8988T (cell line): ENCODE measurements around the gene RCAN1.
"Not testable (repeated sequence)": the region's sequence is repeated elsewhere in the genome, so short reads cannot be mapped to it uniquely, and the experiment has no call there.

Experiments used
- DNase-seq: peaks from one replicate; pipeline ENCODE4 v3.0.0; 2011

Gene RCAN1

GRCh38 chr21:34621434-34622350 lies 6.8 kb upstream of the RCAN1 start:
- no peak for DNase-seq

- no peak for DNase-seq
Measured at GRCh38 chr21:34619841-34620665, 5.1 kb upstream of the RCAN1 start.

DNA sequence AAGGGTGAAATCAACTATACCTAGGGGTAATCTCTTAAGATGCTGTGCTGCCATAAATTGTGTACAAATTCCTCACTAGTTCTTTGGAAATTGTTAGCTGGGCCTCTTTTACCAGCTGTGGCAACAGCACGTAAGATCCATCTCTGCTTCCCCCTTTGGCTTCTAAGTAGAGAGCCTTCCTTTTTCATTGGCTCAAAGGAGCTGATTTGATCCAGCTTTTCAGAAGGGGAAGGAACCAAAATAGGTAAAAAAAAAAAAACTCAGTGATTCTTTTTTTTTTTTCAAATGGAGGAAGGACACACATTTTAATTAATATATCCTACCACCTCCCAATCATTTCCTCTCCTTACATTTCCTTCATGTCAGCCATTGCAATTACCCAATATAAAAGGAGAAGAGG lies 4.0 kb upstream of the RCAN1 start:
- no peak for DNase-seq

- DNase-seq, result no peak
Measured at GRCh38 chr21:34617753-34618339, 2.9 kb upstream of the RCAN1 start.

DNA sequence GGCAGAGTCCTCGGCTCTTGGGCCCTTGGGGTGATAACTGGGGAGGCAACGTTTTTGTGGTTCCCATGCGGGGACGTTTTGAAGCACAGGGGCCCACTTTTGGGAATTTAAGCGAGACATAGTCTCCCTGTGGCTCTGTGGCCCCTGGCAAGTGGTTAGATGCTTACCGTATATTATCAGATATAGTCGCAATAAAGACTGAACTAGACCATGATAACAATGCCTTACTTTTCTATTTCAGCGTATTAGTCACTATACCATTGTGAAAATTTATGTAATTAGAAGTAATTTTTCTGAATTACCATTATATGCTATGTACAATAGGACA lies 538 bp upstream of the RCAN1 start:
- DNase-seq, result no peak

GRCh38 chr21:34613679-34614627 lies 960 bp downstream of the RCAN1 start:
- no peak for DNase-seq

DNA sequence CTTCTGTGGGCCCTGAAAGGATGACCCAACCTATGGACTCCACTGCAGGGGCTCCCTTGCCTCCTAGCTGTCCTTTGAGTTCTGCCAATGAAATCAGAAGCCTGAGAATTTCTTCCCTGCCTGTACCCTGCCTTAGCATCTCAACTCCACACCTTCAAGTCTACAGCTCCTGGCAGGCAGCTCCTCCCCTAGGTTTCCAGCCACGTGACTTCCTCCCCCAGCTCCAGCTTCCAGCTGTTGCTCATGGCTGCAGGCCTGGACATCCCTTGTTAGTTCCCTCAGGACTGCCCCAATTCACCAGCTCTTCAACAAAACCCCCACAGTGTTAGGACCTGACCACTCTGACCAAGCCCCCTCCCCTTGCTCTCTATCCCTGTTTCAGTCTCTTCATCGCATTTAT lies 2.4 kb downstream of the RCAN1 start:
- no peak for DNase-seq

DNA sequence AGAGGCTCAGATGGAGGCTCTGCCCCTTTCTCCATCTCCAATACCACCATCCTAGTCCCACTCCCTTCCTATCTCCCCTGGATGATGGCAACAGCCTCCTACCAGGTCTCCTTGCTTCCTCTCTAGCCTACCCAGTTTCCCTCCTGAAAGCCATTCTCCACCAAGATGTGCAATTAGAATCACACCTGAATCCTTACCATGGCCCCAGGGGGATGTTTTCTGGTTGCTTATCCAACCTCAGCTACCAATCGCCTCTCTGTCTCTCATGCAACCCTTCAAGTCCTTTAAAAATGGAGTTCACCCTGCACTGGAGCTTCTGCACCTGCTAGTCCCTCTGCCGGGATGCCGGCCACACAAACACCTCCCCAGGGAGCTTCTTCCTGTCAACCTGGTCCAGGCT lies 2.9 kb downstream of the RCAN1 start:
- DNase-seq, result no peak

- no peak for DNase-seq
Measured at GRCh38 chr21:34611528-34611927, 3.4 kb downstream of the RCAN1 start.

DNA sequence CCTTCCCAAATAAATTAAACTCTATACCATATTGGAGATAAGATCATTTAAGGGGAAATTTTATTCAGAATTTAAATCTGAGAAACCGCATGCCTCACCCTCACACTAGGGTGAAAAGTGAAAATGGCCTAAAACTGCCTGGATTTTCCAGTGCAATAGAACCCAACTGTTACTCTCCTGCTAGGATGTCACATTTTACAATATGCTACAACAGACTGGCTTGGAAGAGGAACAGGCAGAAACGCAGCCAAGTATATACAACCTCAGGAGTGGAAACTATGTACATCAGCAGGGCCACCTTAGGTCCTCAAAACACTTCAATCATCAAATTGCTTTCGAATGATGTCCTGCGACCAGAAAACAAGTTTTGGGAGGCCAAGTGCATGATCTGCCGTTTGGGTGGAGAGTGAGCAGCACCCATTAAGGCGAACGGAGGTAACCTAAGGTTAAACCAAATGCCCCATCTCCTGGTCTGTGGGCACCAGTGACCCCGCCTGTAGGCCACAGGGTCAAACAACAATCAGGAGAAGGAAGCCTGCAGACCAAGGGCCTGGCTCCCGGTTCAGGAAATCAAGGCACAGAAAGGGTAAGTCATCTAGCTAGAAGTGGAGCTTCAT lies 4.9 kb downstream of the RCAN1 start:
- DNase-seq, result no peak

DNA sequence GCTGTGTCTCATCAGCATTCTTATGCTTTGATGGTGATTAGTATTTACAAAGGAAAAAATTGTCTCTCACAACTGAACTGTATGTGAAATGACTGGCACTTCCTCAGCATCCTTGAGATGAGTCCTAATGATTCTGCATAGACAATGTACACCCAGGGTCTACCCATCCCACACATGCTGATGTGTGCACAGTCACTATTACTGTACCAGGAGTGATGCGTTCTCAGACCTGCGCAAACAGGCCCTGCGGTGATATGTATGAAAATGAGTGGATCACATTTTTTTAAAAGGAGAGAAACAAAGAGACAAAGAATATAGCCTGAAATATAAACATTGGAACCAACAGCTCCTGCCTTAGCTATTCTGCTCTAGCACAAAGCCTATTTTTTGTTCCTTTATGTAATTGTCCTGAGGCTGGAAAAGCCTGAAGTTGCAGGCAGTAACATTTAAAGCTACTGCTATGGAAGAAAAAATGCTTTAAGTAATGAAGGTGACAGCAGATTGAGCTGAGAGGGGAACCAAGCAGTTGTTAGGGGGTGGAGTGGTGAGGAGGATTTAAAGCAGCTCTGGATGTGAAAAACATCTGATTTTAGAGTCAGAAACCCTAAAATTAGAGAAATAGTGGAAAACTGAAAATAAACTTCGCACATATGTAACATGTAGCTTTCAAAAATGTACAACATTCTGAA lies 5.5 kb downstream of the RCAN1 start:
- DNase-seq, result no peak

- DNase-seq, result not testable (repeated sequence)
Measured at GRCh38 chr21:34607376-34607775, 7.5 kb downstream of the RCAN1 start.

DNA sequence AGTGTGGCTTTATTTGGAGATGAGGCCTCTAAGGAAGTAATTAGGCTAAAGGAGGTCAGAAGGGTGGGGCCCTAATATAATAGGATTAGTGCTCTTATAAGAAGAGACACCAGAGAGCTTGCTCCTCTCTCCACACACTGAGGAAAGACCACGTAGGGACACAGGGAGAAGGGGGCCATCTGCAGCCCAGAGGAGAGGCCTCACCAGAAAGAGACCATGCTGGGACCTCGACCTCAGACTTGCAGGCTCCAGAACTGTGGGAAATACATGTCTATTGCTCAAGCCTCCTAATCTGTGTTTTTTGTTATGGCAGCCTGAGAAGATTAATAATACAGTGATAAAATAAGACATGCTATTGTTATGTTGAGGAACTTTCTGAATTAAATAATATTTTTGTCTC lies 8.3 kb downstream of the RCAN1 start:
- no peak for DNase-seq

DNA sequence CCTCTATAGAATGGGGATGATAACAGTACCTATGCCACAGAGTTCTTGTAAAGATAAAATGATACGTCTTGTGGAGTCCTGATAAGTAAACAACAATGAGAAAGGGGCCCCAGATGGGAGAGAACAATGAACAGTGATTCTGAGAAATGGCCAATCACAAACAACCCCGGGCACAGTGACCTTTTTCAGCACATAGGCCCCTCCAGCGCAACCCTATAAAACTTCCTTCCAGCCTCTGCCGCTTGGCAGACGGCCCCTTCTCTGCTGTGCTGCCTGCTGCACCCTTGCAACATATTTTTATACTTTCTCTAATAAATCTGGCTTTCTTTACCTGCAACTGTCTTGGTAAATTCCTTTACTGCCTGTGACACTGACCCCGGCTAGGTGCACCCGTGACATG lies 8.9 kb downstream of the RCAN1 start:
- DNase-seq, result no peak

- DNase-seq, result not testable (repeated sequence)
Measured at GRCh38 chr21:34604956-34605355, 10.0 kb downstream of the RCAN1 start.

DNA sequence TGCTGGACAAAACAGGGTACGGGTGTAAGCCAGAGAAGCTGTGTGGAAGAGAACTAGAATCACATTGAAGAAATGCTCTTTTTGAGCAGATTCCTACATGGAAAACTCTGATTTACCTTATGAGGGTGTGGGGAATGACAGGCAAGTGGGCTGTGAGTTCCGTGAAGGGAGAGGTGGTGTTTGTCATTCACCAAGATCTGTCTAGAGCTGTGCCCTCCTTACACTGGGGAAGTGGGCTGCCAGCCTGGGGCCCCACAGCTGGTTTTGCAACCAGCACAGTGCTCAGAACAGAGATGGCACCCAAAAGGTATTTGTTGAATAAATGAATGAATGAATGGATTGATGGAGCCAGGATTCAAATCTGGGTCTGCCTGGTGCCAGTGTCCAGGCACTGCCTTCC lies 10.4 kb downstream of the RCAN1 start:
- no peak for DNase-seq

- no peak for DNase-seq
Measured at GRCh38 chr21:34603710-34604057, 11.2 kb downstream of the RCAN1 start.

DNA sequence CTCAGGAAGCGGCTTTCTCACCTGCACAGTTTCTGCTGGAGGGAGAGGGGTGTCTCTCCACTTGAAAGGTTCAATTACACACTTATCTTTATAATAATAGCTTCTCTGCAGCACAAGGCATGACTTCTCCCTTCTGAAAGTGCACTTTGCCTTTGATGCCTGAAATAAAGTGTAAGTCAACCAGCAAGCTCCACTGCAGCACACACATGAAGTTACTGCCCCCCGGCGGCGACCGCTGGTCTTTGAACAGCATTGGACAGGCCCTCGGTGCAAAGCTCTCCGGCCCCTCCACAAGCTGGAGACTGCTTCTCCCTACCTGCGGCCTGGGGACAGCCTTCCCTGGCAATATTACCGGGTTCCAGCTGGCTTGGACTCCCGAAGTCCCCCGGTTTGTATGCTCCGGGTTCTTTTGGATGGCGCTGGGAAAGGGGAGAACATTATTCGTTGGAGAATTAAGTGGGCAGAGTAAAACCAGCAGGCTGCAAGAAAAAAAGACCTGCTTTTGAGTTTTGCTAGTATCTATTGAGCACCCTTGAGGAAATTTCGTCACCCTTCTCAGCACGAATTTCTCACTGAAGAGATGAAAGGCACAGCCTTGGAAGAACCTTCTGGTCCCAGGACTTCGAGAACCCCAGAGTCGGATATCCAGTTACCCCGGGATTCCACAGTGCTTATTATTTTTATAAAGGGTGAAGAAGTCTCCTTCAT lies 11.8 kb downstream of the RCAN1 start:
- DNase-seq, result peak; percentile 23

DNA sequence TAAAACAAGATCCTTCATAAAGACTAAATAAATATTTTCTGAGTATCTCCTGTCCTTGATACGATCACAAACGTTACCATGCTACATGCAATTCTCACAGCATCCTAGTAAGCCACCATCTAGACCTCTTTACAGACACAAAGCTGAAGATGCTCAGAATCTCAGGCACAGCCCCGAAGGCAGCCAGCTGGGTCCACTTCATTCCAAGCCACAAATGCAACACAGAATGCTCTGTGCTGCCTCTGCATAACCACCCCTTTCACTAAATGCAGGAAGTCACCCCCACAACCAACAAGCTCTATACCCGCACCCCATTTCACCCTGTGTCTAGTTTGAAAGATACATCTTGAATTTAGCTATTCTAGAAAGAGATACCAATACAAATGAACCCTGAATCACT lies 12.9 kb downstream of the RCAN1 start:
- no peak for DNase-seq

- no peak for DNase-seq
Measured at GRCh38 chr21:34599534-34600101, 15.3 kb downstream of the RCAN1 start.
